Heart left ventricle (tissue), 13 donors: ENCODE results near the gene NAGS.
"Not testable (repeated sequence)": the region's sequence is repeated elsewhere in the genome, so short reads cannot be mapped to it uniquely, and the experiment has no call there.

Experiments used
- POLR2A ChIP-seq, 2 donors: fragments of 450-650 bp; IDR thresholded peaks; one replicate each; pipeline ENCODE4 v1.6.1; 2017; ENCODE audit warnings: antibody characterized with exemption in 2 of 2, mild to moderate bottlenecking in 2 of 2, moderate library complexity in 2 of 2
- TF ChIP-seq, protein P1 (sequence below), 12 donors: fragments of 200-600 bp; sonication (generic) in 4 of 12; IDR thresholded peaks; one replicate each; pipeline versions ENCODE4 v1.5.0 to v1.8.0; 2018 to 2022; ENCODE audit warnings: antibody characterized with exemption in 12 of 12, mild to moderate bottlenecking in 5 of 12
- donor health status: ischemic (EF 13 %, LVEDD 7.1; RV severe dilation, severe dysfunction).
- donor health status: DM: no; HTN: yes; CAD: no.
- donor health status: DM: no; HTN: no; CAD: no.
- donor health status: ischemic (EF 25% LVEDD 6.9; RV normal size, moderate dysfunction).
- donor health status: ischemic (EF 25% LVEDD 5.7; RV mildly dilated, moderate dysfunction).
- donor health status: ischemic (EF 35%, LVEDD 5.7; RV mildly dilated, moderate dysfunction).
- donor health status: nonischemic (EF 11% LVEDD 7.7; RV severe dilation, severe dysfunction).
- donor health status: DM: yes; HTN: yes; CAD: no.
- donor health status: PGD.
- donor health status: ischemic (EF 29% LVEDD 5.4; RV normal size, mild dysfunction).
- donor health status: nonischemic (EF 23%, LVEDD 6.1; RV moderate dilation, normal function).

DNA sequence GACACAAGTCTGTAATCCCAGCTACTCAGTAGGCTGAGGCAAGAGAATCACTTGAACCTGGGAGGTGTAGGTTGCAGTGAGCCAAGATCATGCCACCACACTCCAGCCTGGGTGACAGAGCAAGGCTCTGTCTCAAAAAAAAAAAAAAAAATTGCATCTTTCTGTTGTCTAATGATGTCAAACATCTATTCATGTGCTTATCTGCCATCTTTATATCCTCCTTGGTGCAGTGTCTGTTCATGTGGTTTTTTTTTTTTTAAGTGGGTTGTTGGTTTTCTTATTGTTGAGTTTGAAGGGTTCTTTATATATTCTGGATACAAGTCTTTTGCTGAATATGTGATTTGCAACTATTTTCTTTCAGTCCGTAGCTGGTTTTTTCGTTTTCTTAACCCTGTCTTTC, 33.0 kb upstream of the NAGS start:
- TF ChIP-seq, protein P1, sequence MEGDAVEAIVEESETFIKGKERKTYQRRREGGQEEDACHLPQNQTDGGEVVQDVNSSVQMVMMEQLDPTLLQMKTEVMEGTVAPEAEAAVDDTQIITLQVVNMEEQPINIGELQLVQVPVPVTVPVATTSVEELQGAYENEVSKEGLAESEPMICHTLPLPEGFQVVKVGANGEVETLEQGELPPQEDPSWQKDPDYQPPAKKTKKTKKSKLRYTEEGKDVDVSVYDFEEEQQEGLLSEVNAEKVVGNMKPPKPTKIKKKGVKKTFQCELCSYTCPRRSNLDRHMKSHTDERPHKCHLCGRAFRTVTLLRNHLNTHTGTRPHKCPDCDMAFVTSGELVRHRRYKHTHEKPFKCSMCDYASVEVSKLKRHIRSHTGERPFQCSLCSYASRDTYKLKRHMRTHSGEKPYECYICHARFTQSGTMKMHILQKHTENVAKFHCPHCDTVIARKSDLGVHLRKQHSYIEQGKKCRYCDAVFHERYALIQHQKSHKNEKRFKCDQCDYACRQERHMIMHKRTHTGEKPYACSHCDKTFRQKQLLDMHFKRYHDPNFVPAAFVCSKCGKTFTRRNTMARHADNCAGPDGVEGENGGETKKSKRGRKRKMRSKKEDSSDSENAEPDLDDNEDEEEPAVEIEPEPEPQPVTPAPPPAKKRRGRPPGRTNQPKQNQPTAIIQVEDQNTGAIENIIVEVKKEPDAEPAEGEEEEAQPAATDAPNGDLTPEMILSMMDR (IDR thresholded peaks at IDR 0.05) = not testable (repeated sequence)
- not testable (repeated sequence) for TF ChIP-seq POLR2A (IDR thresholded peaks at IDR 0.05)
